GM12878 (cell line): ENCODE data around the gene CALML5. TPM values are rescaled to one million over a fixed set of nuclear protein-coding genes. Genes with fewer than 3 reads are reported as not detected.

Experiments used
- ATAC-seq: fragments of 200-7000 bp; cut with Tn5 transposase; 3 replicates; pipeline ENCODE4 v1.9.1; 2020; ENCODE audit warnings: mild to moderate bottlenecking, moderate library complexity
- BruUV-seq: library from RNA; stranded (reverse); fragments of 400-500 nt; replicated peaks from 2 replicates; lab custom pipeline; 2021; lab: Mats Ljungman, UMichigan
- CTCF ChIA-PET: fragments of 300-600 bp; sonication (Branson Sonifier 250); formaldehyde crosslinking; extraction: SDS; loops from one replicate; lab custom pipeline; 2021; ENCODE audit warnings: inconsistent platforms; lab: Yijun Ruan, JAX
- POLR2A ChIA-PET: fragments of 350-600 bp; formaldehyde crosslinking; extraction: SDS; loops from one replicate; lab custom pipeline; 2021; ENCODE audit warnings: inconsistent platforms; lab: Charles Lee
- RAD21 ChIA-PET: fragments of 300-600 bp; sonication (Branson Sonifier 250); formaldehyde crosslinking; loops from one replicate; lab custom pipeline; 2023; ENCODE audit warnings: antibody characterized with exemption; ENCODE audit not compliant: unreplicated experiment; lab: Charles Lee
- SMC1A ChIA-PET: fragments of 300-600 bp; sonication (Branson Sonifier 250); formaldehyde crosslinking; loops from one replicate; lab custom pipeline; 2023; ENCODE audit not compliant: unreplicated experiment, uncharacterized antibody; lab: Charles Lee
- DNase-seq: peaks from one replicate; pipeline ENCODE4 v3.0.0-alpha.2; 2011; ENCODE audit warnings: low read depth, low spot score
- FAIRE-seq: peaks from 3 replicates; lab custom pipeline; 2011; peaks lifted over from hg19 to GRCh38; lab: Jason Lieb, UNC
- H2AFZ ChIP-seq: 2 replicates; pipeline ENCODE4 v1.6.0; 2011; ENCODE audit warnings: low read depth, low read length, control low read depth; ENCODE audit not compliant: control insufficient read depth
- H3K27ac ChIP-seq: 2 replicates; pipeline ENCODE4 v1.5.1; 2011; ENCODE audit warnings: control low read depth; ENCODE audit not compliant: control insufficient read depth, insufficient read depth
- H3K27me3 ChIP-seq, 2 experiments: replicated peaks in 1 of 2; 2 replicates each; pipeline versions ENCODE4 v1.6.0 to v1.6.1; 2011; ENCODE audit warnings: low read length in 1 of 2; ENCODE audit not compliant: control insufficient read depth in 2 of 2, insufficient read depth in 2 of 2
- H3K36me3 ChIP-seq, 2 experiments: 2 replicates each; pipeline ENCODE4 v1.5.1; 2011; ENCODE audit warnings: low read length in 1 of 2; ENCODE audit not compliant: control insufficient read depth in 2 of 2, insufficient read depth in 2 of 2
- H3K4me1 ChIP-seq: 2 replicates; pipeline ENCODE4 v1.6.1; 2011; ENCODE audit warnings: mild to moderate bottlenecking, low read length, moderate library complexity, mixed read lengths; ENCODE audit not compliant: control insufficient read depth, insufficient read depth
- H3K4me2 ChIP-seq: 2 replicates; pipeline ENCODE4 v1.6.0; 2011; ENCODE audit warnings: control low read depth; ENCODE audit not compliant: control insufficient read depth, insufficient read depth
- H3K4me3 ChIP-seq: fragments of 200-600 bp; sonication (generic); 2 replicates; pipeline ENCODE4 v1.5.1; 2016
- H3K79me2 ChIP-seq: 2 replicates; pipeline ENCODE4 v1.6.0; 2011; ENCODE audit warnings: low read length; ENCODE audit not compliant: control insufficient read depth, insufficient read depth
- H3K9ac ChIP-seq: 2 replicates; pipeline ENCODE4 v1.8.0; 2011; ENCODE audit warnings: low read length, control low read depth, mixed read lengths; ENCODE audit not compliant: control insufficient read depth, insufficient read depth
- H3K9me3 ChIP-seq: replicated peaks from 3 replicates; pipeline ENCODE4 v1.5.1; 2011; ENCODE audit warnings: mild to moderate bottlenecking, low read length; ENCODE audit not compliant: control insufficient read depth, insufficient read depth
- H4K20me1 ChIP-seq: 2 replicates; pipeline ENCODE4 v1.6.0; 2011; ENCODE audit not compliant: control insufficient read depth, insufficient read depth
- EGR1 ChIP-seq, 2 experiments: IDR thresholded peaks; 1 replicate in 1 of 2; 2 replicates in 1 of 2; pipeline ENCODE4 v1.6.1; 2011 to 2012; ENCODE audit warnings: low read depth in 2 of 2, low read length in 2 of 2, borderline replicate concordance in 1 of 2, mild to moderate bottlenecking in 1 of 2, moderate library complexity in 1 of 2
- ELK1 ChIP-seq: IDR thresholded peaks from 2 replicates; pipeline ENCODE4 v1.6.1; 2012; ENCODE audit warnings: low read depth, low read length, improper control_type of control experiment
- FOXK2 ChIP-seq: fragments of 450-650 bp; IDR thresholded peaks from 2 replicates; pipeline ENCODE4 v1.6.1; 2017; ENCODE audit warnings: mild to moderate bottlenecking, moderate library complexity
- FOXM1 ChIP-seq: IDR thresholded peaks from 2 replicates; pipeline ENCODE4 v1.6.1; 2012; ENCODE audit warnings: low read depth, mild to moderate bottlenecking, inconsistent platforms, low read length, moderate library complexity
- RBBP5 ChIP-seq: fragments of 200-600 bp; sonication (generic); conservative IDR thresholded peaks from 2 replicates; pipeline ENCODE4 v1.6.1; 2016
- RCOR1 ChIP-seq: conservative IDR thresholded peaks from 2 replicates; pipeline ENCODE4 v1.6.1; 2012; ENCODE audit warnings: low read depth, low read length, improper control_type of control experiment
- REST ChIP-seq: IDR thresholded peaks from 2 replicates; pipeline ENCODE4 v1.6.1; 2012; ENCODE audit warnings: mild to moderate bottlenecking, low read depth, low read length
- ZNF217 ChIP-seq: fragments of 450-650 bp; IDR thresholded peaks from 2 replicates; pipeline ENCODE4 v1.6.1; 2017; ENCODE audit warnings: antibody characterized with exemption, mild to moderate bottlenecking
- WGBS: methylation state at CpG from one replicate; pipeline ENCODE4 v1.1.6; 2016; ENCODE audit warnings: low lambda C conversion rate; ENCODE audit not compliant: insufficient replicate concordance, insufficient coverage; ENCODE audit errors: missing lambda C conversion rate; 5-methylcytosine and 5-hydroxymethylcytosine counted together
- in situ Hi-C: fragments of 300-500 bp; cut with MboI; formaldehyde crosslinking; loops from 9 replicates; pipeline ENCODE4 v1.14.3; 2018; ENCODE audit warnings: mixed read lengths
- intact Hi-C: fragments of 100-400 bp; cut with micrococcal nuclease; formaldehyde crosslinking; loops from one replicate; pipeline ENCODE4 v1.14.2; 2022; ENCODE audit not compliant: unreplicated experiment
- polyA plus RNA-seq, 11 experiments: library from polyadenylated mRNA; depleted of rRNA in 4 of 11; unstranded in 6 of 11; stranded (reverse) in 5 of 11; fragments of >200 nt; fragmentation: Nextera tagmentation in 4 of 11; fragmentation: Illumina TruSeq in 1 of 11; extraction: Ambion mirVana in 4 of 11; extraction: Trizol in 1 of 11; gene quantifications; 1 replicate in 1 of 11; 2 replicates in 10 of 11; pipeline versions ENCODE4 v1.2.1 to v1.2.3, GENCODE V29; 2011 to 2016; ENCODE audit warnings: inconsistent platforms in 2 of 11, missing spikeins in 2 of 11, low read depth in 1 of 11
- total RNA-seq, 4 experiments: library from RNA; depleted of rRNA in 3 of 4; stranded (reverse); fragments of >200 nt in 3 of 4; fragmentation: Illumina TruSeq in 1 of 4; extraction: Trizol in 1 of 4; gene quantifications; 2 replicates each; pipeline versions ENCODE4 v1.2.1 to v1.2.3, GENCODE V29; 2013 to 2021

The CALML5 gene
- total and polyA plus RNA-seq, 10 of the 15 experiments (the other 5 are each of a cell fraction or from before 2014, with no cell fraction given): not detected

GRCh38 chr10:5544216-5544805, 44.9 kb upstream of the CALML5 start (continued):
- TF ChIP-seq REST (no peak), ELK1 (no peak), RCOR1 (no peak)
- TF ChIP-seq, all 136 proteins: peak for 0

GRCh38 chr10:5543623-5544022, 44.3 kb upstream of the CALML5 start:
- Histone ChIP-seq H3K4me2 (no peak overlapping the region), H3K9ac (no peak overlapping the region), H2AFZ (no peak overlapping the region), H3K36me3 (no peaks in the 10 kb centered on the region), H3K4me3 (no peak overlapping the region), H4K20me1 (no peaks in the 10 kb centered on the region), H3K27me3 (no peaks in the 10 kb centered on the region; a peak in 1 of 4 replicates), H3K4me1 (no peaks in the 10 kb centered on the region), H3K9me3 (peaks cover 2% of the 10 kb centered on the region; the same call in 2 of the 3 replicates), H3K27ac (no peak overlapping the region), H3K79me2 (no peaks in the 10 kb centered on the region)
- 100% methylated on average over 1 of the region's 1 CpG for WGBS
- intact Hi-C loops: no loop called here
- CTCF ChIA-PET: no interaction called here
- SMC1A ChIA-PET: no interaction called here
- DNase-seq (no peak), FAIRE-seq (no peak), ATAC-seq (no peak)
- POLR2A ChIA-PET: no interaction called here
- in situ Hi-C loops: no loop called here
- no peak for TF ChIP-seq RBBP5
- no peak for TF ChIP-seq EGR1 (IDR thresholded peaks at IDR 0.05; ENCODE audit: borderline replicate concordance in 1 of 2, low read depth in 2 of 2, low read length in 2 of 2)
- no peak for TF ChIP-seq FOXM1
- no peak for TF ChIP-seq ZNF217
- no peak for TF ChIP-seq FOXK2
- no TSS peak for BruUV-seq
- RAD21 ChIA-PET: no interaction called here
